HEK293T (cell line): Measurements from ENCODE around the gene USP15.

ENCODE experiments used
- BHLHE40 ChIP-seq: fragments of 450-650 bp; IDR thresholded peaks from 2 replicates; pipeline ENCODE4 v1.6.1; 2016; ENCODE audit warnings: mild to moderate bottlenecking, moderate library complexity, borderline replicate concordance
- FOXK2 ChIP-seq: fragments of 450-650 bp; IDR thresholded peaks from 2 replicates; pipeline ENCODE4 v1.6.1; 2016; ENCODE audit warnings: mild to moderate bottlenecking
- FOXM1 ChIP-seq: fragments of 450-650 bp; IDR thresholded peaks from 2 replicates; pipeline ENCODE4 v1.6.1; 2017; ENCODE audit warnings: mild to moderate bottlenecking, borderline replicate concordance
- LEF1 ChIP-seq: fragments of 450-650 bp; IDR thresholded peaks from 2 replicates; pipeline ENCODE4 v1.6.1; 2017; ENCODE audit warnings: mild to moderate bottlenecking, borderline replicate concordance
- TARDBP ChIP-seq: fragments of 450-650 bp; IDR thresholded peaks from 2 replicates; pipeline ENCODE4 v1.6.1; 2016

DNA sequence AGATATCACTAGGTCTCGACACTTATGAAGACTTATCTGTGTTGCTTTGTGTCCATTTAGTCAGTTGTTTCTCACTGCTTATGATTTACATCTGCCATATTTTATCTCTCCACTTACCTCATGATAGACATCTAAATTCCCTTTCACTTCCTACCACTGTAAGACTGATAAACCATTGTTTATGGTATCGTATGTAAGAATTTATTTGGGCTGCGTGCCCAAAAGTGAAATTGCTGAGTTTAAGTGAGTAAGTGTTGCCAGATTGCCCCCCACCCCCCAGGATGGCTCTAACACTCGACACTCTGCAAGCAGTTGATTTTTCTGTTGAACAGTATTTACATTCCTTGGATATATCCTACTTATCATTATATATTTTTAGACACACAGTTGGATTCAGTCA is 136.5 kb downstream of the USP15 start:
- no peak for TF ChIP-seq FOXK2
- no peak for TF ChIP-seq FOXM1
- no peak for TF ChIP-seq TARDBP
- TF ChIP-seq BHLHE40, result no peak
- no peak for TF ChIP-seq LEF1
